HL-60 (cell line): Measurements from ENCODE around the gene GANC.
"Not testable (repeated sequence)": the region's sequence is repeated elsewhere in the genome, so short reads cannot be mapped to it uniquely, and the experiment has no call there.

ENCODE experiments used
- CTCF ChIP-seq: IDR thresholded peaks from one replicate; pipeline ENCODE4 v1.5.1; 2011; ENCODE audit warnings: low read length, control low read depth, inconsistent platforms; ENCODE audit not compliant: insufficient read depth
- GABPA ChIP-seq: IDR thresholded peaks from 2 replicates; pipeline ENCODE4 v1.6.1; 2012; ENCODE audit warnings: low read depth
- REST ChIP-seq: IDR thresholded peaks from 2 replicates; pipeline ENCODE4 v1.6.1; 2012; ENCODE audit warnings: low read depth; ENCODE audit not compliant: insufficient replicate concordance

- not testable (repeated sequence) for TF ChIP-seq GABPA, CTCF, REST
Observed at GRCh38 chr15:42337104-42337503, 64.1 kb downstream of the GANC start.
